Measurements from ENCODE around the gene DKK3. TPM values are rescaled to one million over a fixed set of nuclear protein-coding genes. Genes with fewer than 3 reads are reported as not detected.

The DKK3 gene
- total and polyA plus RNA-seq, 2 experiments from 2014 or later, result 16.8 to 31.1 TPM

GRCh38 chr11:11970556-11970955 is 37.9 kb downstream of the DKK3 start:
- Histone ChIP-seq H3K4me2 (no peak overlapping the region), H2AFZ (no peak overlapping the region), H3K4me3 (no peak overlapping the region), H3K4me1 (ENCODE audit: insufficient read depth) (no peaks in the 10 kb centered on the region), H3K27me3 (ENCODE audit: insufficient read depth) (no peaks in the 10 kb centered on the region), H3K27ac (ENCODE audit: low read depth) (no peak overlapping the region), H3K9me2 (ENCODE audit: insufficient read depth) (no peaks in the 10 kb centered on the region), H4K20me1 (replicated peaks; ENCODE audit: insufficient read depth) (no peaks in the 10 kb centered on the region), H3K36me3 (ENCODE audit: insufficient read depth) (no peaks in the 10 kb centered on the region), H3F3A (replicated peaks; ENCODE audit: low read depth) (no peaks in the 10 kb centered on the region), H3K79me2 (replicated peaks; ENCODE audit: insufficient read depth) (no peaks in the 10 kb centered on the region)
- TF ChIP-seq REST (IDR thresholded peaks at IDR 0.05; ENCODE audit: unreplicated experiment) (no peak), ETS1 (IDR thresholded peaks at IDR 0.05) (no peak), EZH2 (IDR thresholded peaks at IDR 0.05; ENCODE audit: low read depth, unreplicated experiment) (no peak), POLR2AphosphoS5 (IDR thresholded peaks at IDR 0.05; ENCODE audit: low read depth) (no peak), ZNF114 (CRISPR knock-in tag; IDR thresholded peaks at IDR 0.05) (no peak), CTCF (conservative IDR thresholded peaks at IDR 0.05; ENCODE audit: low read depth in 2 of 2) (no peak), JUNB (IDR thresholded peaks at IDR 0.05; ENCODE audit: unreplicated experiment) (no peak), STAT1 (IDR thresholded peaks at IDR 0.05; ENCODE audit: unreplicated experiment) (no peak), CREB1 (CRISPR knock-in tag; IDR thresholded peaks at IDR 0.05; ENCODE audit: low read depth) (no peak), ZNF462 (CRISPR knock-in tag; IDR thresholded peaks at IDR 0.05) (no peak)
- Mint-ChIP-seq H3K4me3 (no peak overlapping the region), H3K4me1 (peaks cover 9% of the 10 kb centered on the region), H3K27me3 (ENCODE audit: insufficient read depth, low read depth, poor library complexity) (peaks cover 10% of the 10 kb centered on the region), H3K27ac (no peak overlapping the region), H3K36me3 (ENCODE audit: low read depth) (0 out of 3 replicates have a peak, but pooled peaks cover 2% of the 10 kb centered on the region), H3K9me3 (no peaks in the 10 kb centered on the region)
- no peak for DNase-seq (ENCODE audit: low spot score)
- ATAC-seq, result no peak
